Measurements from ENCODE around the gene CLIP2.
"Not testable (repeated sequence)": the region's sequence is repeated elsewhere in the genome, so short reads cannot be mapped to it uniquely, and the experiment has no call there.

The CLIP2 gene

DNA sequence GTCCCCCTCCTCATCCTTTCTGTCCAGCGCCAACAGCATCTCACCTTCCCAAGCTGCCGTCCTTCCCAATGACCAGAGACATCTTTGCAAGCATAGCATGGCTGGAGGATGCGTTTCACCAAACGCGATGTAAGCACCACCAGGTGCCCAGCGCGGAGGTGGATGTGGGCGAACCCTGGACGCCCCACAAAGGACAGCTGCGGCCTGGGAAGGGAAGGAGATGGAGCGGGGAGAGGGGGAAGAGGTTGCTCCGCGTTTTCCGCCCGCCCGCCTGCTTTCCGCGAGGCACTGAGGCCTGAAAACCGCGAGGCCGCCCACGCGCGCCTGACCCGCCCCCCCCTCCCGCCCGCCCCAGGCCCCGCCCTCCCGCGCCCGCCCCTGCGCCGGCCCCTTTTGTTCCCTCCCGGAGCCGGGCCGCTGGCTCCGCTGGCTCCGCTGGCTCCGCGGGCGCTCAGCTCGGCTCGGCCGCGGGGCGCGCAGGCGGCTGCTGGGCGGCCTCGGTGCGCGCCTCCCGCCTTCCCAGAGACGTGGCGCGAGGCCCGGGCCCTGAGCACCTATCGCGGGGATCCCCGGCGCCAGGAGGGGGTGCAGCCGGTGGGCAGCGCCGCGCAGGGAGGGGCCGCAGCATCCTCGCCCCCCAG is at the start of gene CLIP2:
CLIP2 (plus strand) TSS at position 390 of the 641 bp plus-strand sequence. CDS start 28,140 bp downstream, outside the sequence.
- DNase-seq (ENCODE audit: extremely low spot score), result peak; percentile 92
- ChIA-PET POLR2A (interaction anchor here (1.0 to 1.6 kb wide), 2 partner anchors 19 to 21 kb away, joined by 4 to 5 read pairs; no protein-coding TSS in a partner anchor), CTCF (interaction anchor here (1.4 to 1.6 kb wide), 2 partner anchors 14 to 112 kb away, joined by 3 to 7 read pairs; no protein-coding TSS in a partner anchor)
- TF ChIP-seq HDGF (IDR thresholded peaks at IDR 0.05; ENCODE audit: borderline replicate concordance) (no peak), SUZ12 (IDR thresholded peaks at IDR 0.05) (no peak), ZNF384 (IDR thresholded peaks at IDR 0.05) (no peak), FOXK2 (IDR thresholded peaks at IDR 0.05) (no peak), ARNT (IDR thresholded peaks at IDR 0.05) (no peak)
- TF ChIP-seq, protein P1, sequence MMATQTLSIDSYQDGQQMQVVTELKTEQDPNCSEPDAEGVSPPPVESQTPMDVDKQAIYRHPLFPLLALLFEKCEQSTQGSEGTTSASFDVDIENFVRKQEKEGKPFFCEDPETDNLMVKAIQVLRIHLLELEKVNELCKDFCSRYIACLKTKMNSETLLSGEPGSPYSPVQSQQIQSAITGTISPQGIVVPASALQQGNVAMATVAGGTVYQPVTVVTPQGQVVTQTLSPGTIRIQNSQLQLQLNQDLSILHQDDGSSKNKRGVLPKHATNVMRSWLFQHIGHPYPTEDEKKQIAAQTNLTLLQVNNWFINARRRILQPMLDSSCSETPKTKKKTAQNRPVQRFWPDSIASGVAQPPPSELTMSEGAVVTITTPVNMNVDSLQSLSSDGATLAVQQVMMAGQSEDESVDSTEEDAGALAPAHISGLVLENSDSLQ (IDR thresholded peaks at IDR 0.05), result no peak

DNA sequence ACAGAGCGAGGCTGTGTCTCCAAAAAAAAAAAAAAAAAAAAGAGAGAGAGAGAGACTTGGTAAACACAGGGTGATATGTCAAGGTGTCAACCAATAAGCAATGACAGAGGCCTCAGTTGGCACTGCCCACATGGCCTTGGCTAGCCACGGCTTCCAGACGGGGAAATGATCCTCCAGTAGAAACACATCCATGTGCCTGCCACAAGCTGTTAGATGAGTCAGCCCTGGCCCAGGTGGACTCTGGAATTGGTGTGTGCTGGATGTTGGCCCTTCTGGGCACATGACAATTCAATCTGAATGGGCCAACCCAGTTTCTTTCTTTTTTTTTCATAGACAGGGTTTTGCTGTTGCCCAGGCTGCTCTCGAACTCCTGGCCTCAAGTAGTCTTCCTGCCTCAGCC is 48.7 kb upstream of the CLIP2 start:
- TF ChIP-seq FOXA1 (IDR thresholded peaks at IDR 0.05), result no peak
- no peak for TF ChIP-seq HDGF (IDR thresholded peaks at IDR 0.05; ENCODE audit: borderline replicate concordance)
- no peak for TF ChIP-seq CTBP1 (IDR thresholded peaks at IDR 0.05; ENCODE audit: borderline replicate concordance)
- TF ChIP-seq TARDBP (IDR thresholded peaks at IDR 0.05), result no peak
- no peak for TF ChIP-seq BHLHE40 (IDR thresholded peaks at IDR 0.05; ENCODE audit: borderline replicate concordance)
- TF ChIP-seq NFRKB (IDR thresholded peaks at IDR 0.05), result no peak
- no peak for TF ChIP-seq ZNF384 (IDR thresholded peaks at IDR 0.05)
- no peak for TF ChIP-seq FOXM1 (IDR thresholded peaks at IDR 0.05; ENCODE audit: borderline replicate concordance)
- TF ChIP-seq SP1 (IDR thresholded peaks at IDR 0.05), result no peak
- no peak for TF ChIP-seq LEF1 (IDR thresholded peaks at IDR 0.05; ENCODE audit: borderline replicate concordance)
- TF ChIP-seq ELF4 (IDR thresholded peaks at IDR 0.05), result no peak
- TF ChIP-seq, protein P1 (IDR thresholded peaks at IDR 0.05), result no peak
- TF ChIP-seq L3MBTL2 (conservative IDR thresholded peaks at IDR 0.05), result no peak
- CTCF ChIA-PET, result no interaction called here
- POLR2A ChIA-PET, result no interaction called here
- DNase-seq (ENCODE audit: extremely low spot score), result no peak

DNA sequence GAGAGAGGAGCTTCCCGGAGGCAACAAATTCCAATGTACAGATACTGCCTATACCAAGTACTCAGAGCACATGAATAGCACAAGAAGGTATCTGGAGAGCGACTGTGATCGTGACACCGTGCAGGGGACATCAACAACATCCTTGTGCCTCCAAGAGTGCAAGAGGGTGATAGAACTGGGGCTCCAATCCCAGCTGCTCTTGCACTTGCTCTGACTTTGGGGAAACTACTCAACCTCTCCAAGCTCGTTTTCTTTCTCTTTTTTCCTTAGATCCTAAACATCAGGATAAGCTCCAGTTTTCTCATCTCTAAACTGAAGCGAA is 47.1 kb upstream of the CLIP2 start:
- TF ChIP-seq FOXM1 (IDR thresholded peaks at IDR 0.05; ENCODE audit: borderline replicate concordance) (no peak), ELF4 (IDR thresholded peaks at IDR 0.05) (no peak), ARNT (IDR thresholded peaks at IDR 0.05) (no peak), TARDBP (IDR thresholded peaks at IDR 0.05) (no peak), ZNF384 (IDR thresholded peaks at IDR 0.05) (no peak), NFRKB (IDR thresholded peaks at IDR 0.05) (no peak), FOXK2 (IDR thresholded peaks at IDR 0.05) (no peak), CTBP1 (IDR thresholded peaks at IDR 0.05; ENCODE audit: borderline replicate concordance) (no peak), L3MBTL2 (conservative IDR thresholded peaks at IDR 0.05) (no peak), SP1 (IDR thresholded peaks at IDR 0.05) (no peak), BHLHE40 (IDR thresholded peaks at IDR 0.05; ENCODE audit: borderline replicate concordance) (no peak)
- TF ChIP-seq, protein P1 (IDR thresholded peaks at IDR 0.05), result no peak
- no peak for DNase-seq (ENCODE audit: extremely low spot score)
- CTCF ChIA-PET, result interaction anchor here (1.2 kb wide), 1 partner anchor 11 kb away, joined by 3 read pairs; no protein-coding TSS in a partner anchor
- POLR2A ChIA-PET, result no interaction called here

- DNase-seq (ENCODE audit: extremely low spot score), result no peak
- TF ChIP-seq ARNT (IDR thresholded peaks at IDR 0.05) (no peak), CTBP1 (IDR thresholded peaks at IDR 0.05; ENCODE audit: borderline replicate concordance) (no peak), LEF1 (IDR thresholded peaks at IDR 0.05; ENCODE audit: borderline replicate concordance) (no peak), FOXA1 (IDR thresholded peaks at IDR 0.05) (no peak), FOXM1 (IDR thresholded peaks at IDR 0.05; ENCODE audit: borderline replicate concordance) (no peak), SP1 (IDR thresholded peaks at IDR 0.05) (no peak), TARDBP (IDR thresholded peaks at IDR 0.05) (no peak), ELF4 (IDR thresholded peaks at IDR 0.05) (no peak), FOXK2 (IDR thresholded peaks at IDR 0.05) (no peak)
- POLR2A ChIA-PET, result no interaction called here
- CTCF ChIA-PET, result no interaction called here
These were observed 42.7 kb upstream of the CLIP2 start for GRCh38 chr7:74246497-74246896.

- CTCF ChIA-PET, result no interaction called here
- no peak for TF ChIP-seq FOXA1 (IDR thresholded peaks at IDR 0.05)
- TF ChIP-seq CTBP1 (IDR thresholded peaks at IDR 0.05; ENCODE audit: borderline replicate concordance), result no peak
- TF ChIP-seq, protein P1 (IDR thresholded peaks at IDR 0.05), result no peak
- TF ChIP-seq SUZ12 (IDR thresholded peaks at IDR 0.05), result no peak
- no peak for TF ChIP-seq ZNF384 (IDR thresholded peaks at IDR 0.05)
- no peak for TF ChIP-seq ELF4 (IDR thresholded peaks at IDR 0.05)
- no peak for TF ChIP-seq ARNT (IDR thresholded peaks at IDR 0.05)
- TF ChIP-seq FOXM1 (IDR thresholded peaks at IDR 0.05; ENCODE audit: borderline replicate concordance), result no peak
- TF ChIP-seq BHLHE40 (IDR thresholded peaks at IDR 0.05; ENCODE audit: borderline replicate concordance), result no peak
- no peak for TF ChIP-seq SP1 (IDR thresholded peaks at IDR 0.05)
- no peak for TF ChIP-seq FOXK2 (IDR thresholded peaks at IDR 0.05)
- TF ChIP-seq HDGF (IDR thresholded peaks at IDR 0.05; ENCODE audit: borderline replicate concordance), result no peak
- TF ChIP-seq L3MBTL2 (conservative IDR thresholded peaks at IDR 0.05), result no peak
- no peak for TF ChIP-seq TARDBP (IDR thresholded peaks at IDR 0.05)
- no peak for TF ChIP-seq NFRKB (IDR thresholded peaks at IDR 0.05)
- TF ChIP-seq LEF1 (IDR thresholded peaks at IDR 0.05; ENCODE audit: borderline replicate concordance), result no peak
- no peak for DNase-seq (ENCODE audit: extremely low spot score)
- POLR2A ChIA-PET, result no interaction called here
These were observed 41.1 kb upstream of the CLIP2 start for GRCh38 chr7:74248156-74248555.

- POLR2A ChIA-PET; DNase-seq (ENCODE audit: extremely low spot score); CTCF ChIA-PET: not testable (repeated sequence)
These were observed 40.1 kb upstream of the CLIP2 start for GRCh38 chr7:74249058-74249457.

All from HEK293T (cell line).